ENCODE measurements around the gene IFRD1. TPM values are rescaled to one million over a fixed set of nuclear protein-coding genes. Genes with fewer than 3 reads are reported as not detected.

The IFRD1 gene
- total RNA-seq, 1 experiment from 2014 or later: 67.8 TPM

DNA sequence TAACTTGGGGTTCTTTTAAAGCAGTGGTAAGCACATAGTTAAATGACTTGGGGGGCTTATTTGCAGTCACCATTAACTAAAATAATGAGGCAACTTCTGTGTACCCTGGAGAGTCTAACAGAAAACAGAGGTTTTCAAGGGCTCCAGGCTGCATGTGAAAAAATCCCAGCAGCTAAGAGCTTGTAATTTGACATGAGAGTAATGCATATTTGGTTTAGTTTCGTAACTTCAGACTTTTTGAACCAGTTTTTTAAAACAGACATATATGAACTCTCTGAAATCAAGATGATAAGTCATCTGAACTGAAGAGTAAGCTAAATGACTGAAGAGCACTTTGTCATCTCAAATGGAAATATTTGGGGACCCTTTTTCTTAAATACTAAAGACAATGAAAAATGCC, 40.2 kb upstream of the IFRD1 start:
- H3K4me1 ChIP-seq (ENCODE audit: insufficient read depth, low read length): no peaks in the 10 kb centered on the region
- no peak overlapping the region for H3K14ac ChIP-seq (ENCODE audit: insufficient read depth, low read length)
- no peak overlapping the region for H4K8ac ChIP-seq (replicated peaks; ENCODE audit: insufficient read length, low read depth, low read length)
- no peaks in the 10 kb centered on the region for H3K27me3 ChIP-seq (ENCODE audit: insufficient read depth, low read length)
- H3K9ac ChIP-seq (ENCODE audit: extremely low read depth, insufficient read length, low read length): no peak overlapping the region
- H3K23me2 ChIP-seq (ENCODE audit: insufficient read length, low read depth, low read length, poor library complexity, severe bottlenecking): no peaks in the 10 kb centered on the region
- no peaks in the 10 kb centered on the region for H3K36me3 Mint-ChIP-seq (ENCODE audit: insufficient read depth in 1 of 3, low read depth in 3 of 3)
- H4K5ac ChIP-seq (ENCODE audit: insufficient read length, low read depth, low read length): no peak overlapping the region
- WGBS (ENCODE audit: extremely low coverage, insufficient read length, low lambda C conversion rate): no CpG with 5 or more reads among the region's 1 CpG
- H3K4me3 Mint-ChIP-seq: no peak overlapping the region
- no peak overlapping the region for H2BK15ac ChIP-seq (ENCODE audit: low read depth, low read length)
- H2AK5ac ChIP-seq (ENCODE audit: insufficient read length, low read length): no peak overlapping the region
- no peak overlapping the region for H3K23ac ChIP-seq (ENCODE audit: insufficient read length, low read depth, low read length)
- H3T11ph ChIP-seq (ENCODE audit: low read length): no peak overlapping the region
- no peak overlapping the region for H2BK12ac ChIP-seq (ENCODE audit: insufficient read length, low read depth, low read length)
- no peak overlapping the region for H2BK20ac ChIP-seq (ENCODE audit: low read depth, low read length, poor library complexity, severe bottlenecking)
- H3K9me3 Mint-ChIP-seq: no peaks in the 10 kb centered on the region
- no peak overlapping the region for H2BK120ac ChIP-seq (ENCODE audit: low read depth, low read length, poor library complexity, severe bottlenecking)
- no peak overlapping the region for H3K4me2 ChIP-seq (ENCODE audit: insufficient read depth, insufficient read length, low read length)
- no peak overlapping the region for H3K4ac ChIP-seq (ENCODE audit: low read depth, low read length)
- H3K27ac Mint-ChIP-seq: no peak overlapping the region
- H2AFZ ChIP-seq (ENCODE audit: low read length): no peak overlapping the region
- no peaks in the 10 kb centered on the region for H3K79me1 ChIP-seq (ENCODE audit: insufficient read depth, low read depth, low read length, poor library complexity, severe bottlenecking)
- no peak for DNase-seq
- no peak overlapping the region for H3K27ac ChIP-seq (ENCODE audit: insufficient read length, low read depth, low read length)
- no peak overlapping the region for H3K18ac ChIP-seq (ENCODE audit: insufficient read length, low read depth, low read length)
- H2BK5ac ChIP-seq (ENCODE audit: insufficient read length, low read length): no peak overlapping the region
- TF ChIP-seq, protein P1, sequence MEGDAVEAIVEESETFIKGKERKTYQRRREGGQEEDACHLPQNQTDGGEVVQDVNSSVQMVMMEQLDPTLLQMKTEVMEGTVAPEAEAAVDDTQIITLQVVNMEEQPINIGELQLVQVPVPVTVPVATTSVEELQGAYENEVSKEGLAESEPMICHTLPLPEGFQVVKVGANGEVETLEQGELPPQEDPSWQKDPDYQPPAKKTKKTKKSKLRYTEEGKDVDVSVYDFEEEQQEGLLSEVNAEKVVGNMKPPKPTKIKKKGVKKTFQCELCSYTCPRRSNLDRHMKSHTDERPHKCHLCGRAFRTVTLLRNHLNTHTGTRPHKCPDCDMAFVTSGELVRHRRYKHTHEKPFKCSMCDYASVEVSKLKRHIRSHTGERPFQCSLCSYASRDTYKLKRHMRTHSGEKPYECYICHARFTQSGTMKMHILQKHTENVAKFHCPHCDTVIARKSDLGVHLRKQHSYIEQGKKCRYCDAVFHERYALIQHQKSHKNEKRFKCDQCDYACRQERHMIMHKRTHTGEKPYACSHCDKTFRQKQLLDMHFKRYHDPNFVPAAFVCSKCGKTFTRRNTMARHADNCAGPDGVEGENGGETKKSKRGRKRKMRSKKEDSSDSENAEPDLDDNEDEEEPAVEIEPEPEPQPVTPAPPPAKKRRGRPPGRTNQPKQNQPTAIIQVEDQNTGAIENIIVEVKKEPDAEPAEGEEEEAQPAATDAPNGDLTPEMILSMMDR (conservative IDR thresholded peaks at IDR 0.05): no peak
- no peaks in the 10 kb centered on the region for H4K20me1 ChIP-seq (ENCODE audit: control insufficient read depth, insufficient read depth, insufficient read length)
- H3K56ac ChIP-seq (ENCODE audit: insufficient read length, low read depth, low read length): no peak overlapping the region
- H3K9me3 ChIP-seq (ENCODE audit: control insufficient read depth, low read depth, low read length): no peaks in the 10 kb centered on the region
- H3K4me1 Mint-ChIP-seq: peaks cover 0 to 3% of the 10 kb centered on the region in 2 experiments; a peak in 1 of 4 replicates
- H3K79me2 ChIP-seq (ENCODE audit: insufficient read depth, low read length): no peaks in the 10 kb centered on the region
- no peak overlapping the region for H4K91ac ChIP-seq (ENCODE audit: insufficient read length, low read depth, low read length)
- H3K27me3 Mint-ChIP-seq (ENCODE audit: low read depth): no peaks in the 10 kb centered on the region; the same call in none of the 2 replicates
